ENCODE measurements around the gene TXNDC5. TPM values are rescaled to one million over a fixed set of nuclear protein-coding genes. Genes with fewer than 3 reads are reported as not detected.

The TXNDC5 gene
- total RNA-seq, 2 donors from 2014 or later, result 18.0 to 42.5 TPM

- H3K36me3 ChIP-seq (ENCODE audit: control insufficient read depth, insufficient read depth, low read length), result peaks cover 51% of the 10 kb centered on the region
- Mint-ChIP-seq H3K4me3 (no peak overlapping the region), H3K4me1 (no peaks in the 10 kb centered on the region), H3K27ac (no peak overlapping the region), H3K9me3 (no peaks in the 10 kb centered on the region), H3K36me3 (ENCODE audit: low read depth) (peaks cover 56% of the 10 kb centered on the region), H3K27me3 (ENCODE audit: insufficient read depth) (peaks cover 94% of the 10 kb centered on the region)
- peaks cover 93% of the 10 kb centered on the region for H3K27me3 ChIP-seq (ENCODE audit: control insufficient read depth, insufficient read depth, low read length, poor library complexity, severe bottlenecking)
- no peak for TF ChIP-seq CTCF (conservative IDR thresholded peaks at IDR 0.05)
- WGBS, 2 experiments (ENCODE audit: insufficient coverage in 1 of 2, insufficient read length in 1 of 2), result 100% methylated on average over 1 of the region's 1 CpG; no CpG with 5 or more reads in 1 of the 2 experiments
- H3K9ac ChIP-seq (ENCODE audit: extremely low read depth, low read length, poor library complexity, severe bottlenecking), result no peak overlapping the region
- DNase-seq, result no peak
- H3K4me1 ChIP-seq (ENCODE audit: control insufficient read depth, insufficient read depth, low read length), result no peaks in the 10 kb centered on the region
- H3K9me3 ChIP-seq (ENCODE audit: control insufficient read depth, low read length), result no peaks in the 10 kb centered on the region
- no peak overlapping the region for H3K4me3 ChIP-seq (ENCODE audit: low read length)
- H3K27ac ChIP-seq (ENCODE audit: low read depth, low read length), result no peak overlapping the region
These were observed 7.7 kb downstream of the TXNDC5 start for GRCh38 chr6:7902867-7903266.

GRCh38 chr6:7902221-7902620, 8.4 kb downstream of the TXNDC5 start:
- H3K27ac Mint-ChIP-seq, result no peak overlapping the region
- no peak for DNase-seq
- H3K4me3 Mint-ChIP-seq, result no peak overlapping the region
- WGBS, 2 experiments (ENCODE audit: insufficient coverage in 1 of 2, insufficient read length in 1 of 2), result 87 to 97% methylated on average over 4 to 8 of the region's 8 CpGs
- Histone ChIP-seq H3K27ac (ENCODE audit: low read depth, low read length) (no peak overlapping the region), H3K9me3 (ENCODE audit: control insufficient read depth, low read length) (no peaks in the 10 kb centered on the region), H3K4me1 (ENCODE audit: control insufficient read depth, insufficient read depth, low read length) (no peaks in the 10 kb centered on the region), H3K27me3 (ENCODE audit: control insufficient read depth, insufficient read depth, low read length, poor library complexity, severe bottlenecking) (peaks cover 93% of the 10 kb centered on the region), H3K4me3 (ENCODE audit: low read length) (no peak overlapping the region), H3K9ac (ENCODE audit: extremely low read depth, low read length, poor library complexity, severe bottlenecking) (no peak overlapping the region), H3K36me3 (ENCODE audit: control insufficient read depth, insufficient read depth, low read length) (peaks cover 57% of the 10 kb centered on the region)
- H3K36me3 Mint-ChIP-seq (ENCODE audit: low read depth), result peaks cover 62% of the 10 kb centered on the region
- TF ChIP-seq CTCF (conservative IDR thresholded peaks at IDR 0.05), result no peak
- H3K9me3 Mint-ChIP-seq, result no peaks in the 10 kb centered on the region
- peaks cover 94% of the 10 kb centered on the region for H3K27me3 Mint-ChIP-seq (ENCODE audit: insufficient read depth)
- H3K4me1 Mint-ChIP-seq, result no peaks in the 10 kb centered on the region

- H3K36me3 ChIP-seq (ENCODE audit: control insufficient read depth, insufficient read depth, low read length), result peaks cover 59% of the 10 kb centered on the region
These were observed 8.8 kb downstream of the TXNDC5 start for GRCh38 chr6:7901780-7902179.

More at GRCh38 chr6:7901780-7902179, 8.8 kb downstream of the TXNDC5 start:
- Histone ChIP-seq H3K4me3 (ENCODE audit: low read length) (no peak overlapping the region), H3K27me3 (ENCODE audit: control insufficient read depth, insufficient read depth, low read length, poor library complexity, severe bottlenecking) (peaks cover 93% of the 10 kb centered on the region), H3K27ac (ENCODE audit: low read depth, low read length) (no peak overlapping the region), H3K4me1 (ENCODE audit: control insufficient read depth, insufficient read depth, low read length) (no peaks in the 10 kb centered on the region), H3K9ac (ENCODE audit: extremely low read depth, low read length, poor library complexity, severe bottlenecking) (no peak overlapping the region), H3K9me3 (ENCODE audit: control insufficient read depth, low read length) (no peaks in the 10 kb centered on the region)
- no peak for DNase-seq
- Mint-ChIP-seq H3K4me3 (no peak overlapping the region), H3K27ac (no peak overlapping the region), H3K9me3 (no peaks in the 10 kb centered on the region), H3K36me3 (ENCODE audit: low read depth) (peaks cover 62% of the 10 kb centered on the region), H3K27me3 (ENCODE audit: insufficient read depth) (peaks cover 94% of the 10 kb centered on the region), H3K4me1 (no peaks in the 10 kb centered on the region)
- no peak for TF ChIP-seq CTCF (conservative IDR thresholded peaks at IDR 0.05)
- 90 to 94% methylated on average over 4 of the region's 4 CpGs for WGBS, 2 experiments (ENCODE audit: insufficient coverage in 1 of 2, insufficient read length in 1 of 2)
